ENCODE results near the gene DNER.

The DNER gene

DNA sequence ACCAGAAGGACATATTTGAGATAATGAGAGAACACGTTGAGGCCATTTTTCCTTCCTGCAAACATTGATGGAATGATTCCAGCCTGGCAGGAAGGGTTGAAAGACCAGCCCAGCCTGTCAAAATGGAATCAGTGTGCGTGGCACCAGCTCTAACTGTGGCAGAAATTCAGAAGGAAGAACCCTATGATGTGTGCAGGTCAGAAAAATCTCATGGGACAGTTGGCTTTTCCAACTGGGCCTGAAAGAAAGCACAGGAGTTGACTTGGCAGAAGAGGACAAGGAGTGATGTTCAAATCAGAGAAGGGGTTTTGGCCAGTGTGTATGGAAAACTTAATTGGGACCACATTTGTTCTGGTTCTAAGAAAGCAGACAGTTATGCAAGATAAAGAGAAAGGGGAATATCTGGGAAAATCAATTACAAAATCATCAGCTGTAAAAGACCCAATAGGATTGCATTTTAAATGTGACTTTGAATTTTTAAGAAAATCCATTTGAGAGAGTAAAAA is 250.5 kb downstream of the DNER start:
- H2AFZ ChIP-seq (ENCODE audit: low read depth) = no peak overlapping the region
- no peaks in the 10 kb centered on the region for H3K27me3 ChIP-seq (ENCODE audit: insufficient read depth, low read depth)
- H3K4me3 ChIP-seq (IDR thresholded peaks at IDR 0.05; ENCODE audit: insufficient read depth, low read depth, low read length) = no peak overlapping the region
- H3K4me1 ChIP-seq (ENCODE audit: low read depth, poor library complexity, severe bottlenecking) = no peaks in the 10 kb centered on the region
- H3K36me3 ChIP-seq (ENCODE audit: insufficient read depth) = no peaks in the 10 kb centered on the region
- no peak overlapping the region for H3K9ac ChIP-seq
- TF ChIP-seq, protein P1, sequence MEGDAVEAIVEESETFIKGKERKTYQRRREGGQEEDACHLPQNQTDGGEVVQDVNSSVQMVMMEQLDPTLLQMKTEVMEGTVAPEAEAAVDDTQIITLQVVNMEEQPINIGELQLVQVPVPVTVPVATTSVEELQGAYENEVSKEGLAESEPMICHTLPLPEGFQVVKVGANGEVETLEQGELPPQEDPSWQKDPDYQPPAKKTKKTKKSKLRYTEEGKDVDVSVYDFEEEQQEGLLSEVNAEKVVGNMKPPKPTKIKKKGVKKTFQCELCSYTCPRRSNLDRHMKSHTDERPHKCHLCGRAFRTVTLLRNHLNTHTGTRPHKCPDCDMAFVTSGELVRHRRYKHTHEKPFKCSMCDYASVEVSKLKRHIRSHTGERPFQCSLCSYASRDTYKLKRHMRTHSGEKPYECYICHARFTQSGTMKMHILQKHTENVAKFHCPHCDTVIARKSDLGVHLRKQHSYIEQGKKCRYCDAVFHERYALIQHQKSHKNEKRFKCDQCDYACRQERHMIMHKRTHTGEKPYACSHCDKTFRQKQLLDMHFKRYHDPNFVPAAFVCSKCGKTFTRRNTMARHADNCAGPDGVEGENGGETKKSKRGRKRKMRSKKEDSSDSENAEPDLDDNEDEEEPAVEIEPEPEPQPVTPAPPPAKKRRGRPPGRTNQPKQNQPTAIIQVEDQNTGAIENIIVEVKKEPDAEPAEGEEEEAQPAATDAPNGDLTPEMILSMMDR (conservative IDR thresholded peaks at IDR 0.05; ENCODE audit: low read depth, low read length) = no peak
- H3K79me2 ChIP-seq (ENCODE audit: insufficient read depth, low read depth) = no peaks in the 10 kb centered on the region
- H4K20me1 ChIP-seq (ENCODE audit: insufficient read depth) = no peaks in the 10 kb centered on the region
- H3K4me2 ChIP-seq = no peak overlapping the region
- H3K27ac ChIP-seq = no peak overlapping the region

DNA sequence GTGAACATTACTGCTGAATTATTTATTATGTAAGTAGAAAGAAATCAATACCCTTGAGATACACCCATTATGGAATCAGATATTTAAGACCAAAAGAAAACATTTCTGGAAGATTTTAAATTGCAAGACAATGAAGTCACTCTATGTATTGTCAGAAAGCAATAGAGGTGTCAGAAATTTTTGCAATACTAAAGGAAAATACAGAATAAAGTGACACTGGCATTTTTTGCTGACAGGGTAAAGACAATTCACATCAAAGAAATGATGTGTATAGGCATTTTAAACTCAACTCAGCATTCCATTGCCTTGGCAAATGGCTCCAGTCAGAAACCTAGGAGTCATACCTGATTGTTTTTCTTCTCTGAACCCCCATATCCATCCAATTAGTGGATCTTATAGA is 252.2 kb downstream of the DNER start:
- Histone ChIP-seq H3K79me2 (ENCODE audit: insufficient read depth, low read depth) (no peaks in the 10 kb centered on the region), H3K4me2 (no peak overlapping the region), H3K27ac (no peak overlapping the region), H3K9ac (no peak overlapping the region), H3K27me3 (ENCODE audit: insufficient read depth, low read depth) (no peaks in the 10 kb centered on the region), H3K4me3 (IDR thresholded peaks at IDR 0.05; ENCODE audit: insufficient read depth, low read depth, low read length) (no peak overlapping the region), H3K4me1 (ENCODE audit: low read depth, poor library complexity, severe bottlenecking) (no peaks in the 10 kb centered on the region), H3K36me3 (ENCODE audit: insufficient read depth) (no peaks in the 10 kb centered on the region), H4K20me1 (ENCODE audit: insufficient read depth) (no peaks in the 10 kb centered on the region), H2AFZ (ENCODE audit: low read depth) (no peak overlapping the region)
- TF ChIP-seq, protein P1 (conservative IDR thresholded peaks at IDR 0.05; ENCODE audit: low read depth, low read length) = no peak

DNA sequence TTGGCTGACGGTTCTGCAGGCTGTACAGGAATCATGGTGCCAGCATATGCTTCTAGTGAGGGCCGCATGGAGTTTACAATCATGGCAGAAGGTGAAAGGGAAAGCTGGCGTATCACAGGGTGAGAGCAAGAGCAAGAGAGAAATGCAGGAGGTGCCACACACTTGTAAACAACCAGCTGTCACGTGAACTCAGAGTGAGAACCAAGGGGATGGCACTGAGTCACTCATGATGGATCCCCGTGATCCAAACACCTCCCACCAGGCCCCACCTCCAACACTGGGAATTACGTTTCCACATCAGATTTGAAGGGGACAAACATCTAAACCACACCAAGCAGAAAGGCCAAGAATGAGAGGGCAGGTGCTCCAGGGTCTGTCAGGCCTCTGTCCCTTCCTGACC is 258.3 kb downstream of the DNER start:
- H3K4me2 ChIP-seq = no peak overlapping the region

DNA sequence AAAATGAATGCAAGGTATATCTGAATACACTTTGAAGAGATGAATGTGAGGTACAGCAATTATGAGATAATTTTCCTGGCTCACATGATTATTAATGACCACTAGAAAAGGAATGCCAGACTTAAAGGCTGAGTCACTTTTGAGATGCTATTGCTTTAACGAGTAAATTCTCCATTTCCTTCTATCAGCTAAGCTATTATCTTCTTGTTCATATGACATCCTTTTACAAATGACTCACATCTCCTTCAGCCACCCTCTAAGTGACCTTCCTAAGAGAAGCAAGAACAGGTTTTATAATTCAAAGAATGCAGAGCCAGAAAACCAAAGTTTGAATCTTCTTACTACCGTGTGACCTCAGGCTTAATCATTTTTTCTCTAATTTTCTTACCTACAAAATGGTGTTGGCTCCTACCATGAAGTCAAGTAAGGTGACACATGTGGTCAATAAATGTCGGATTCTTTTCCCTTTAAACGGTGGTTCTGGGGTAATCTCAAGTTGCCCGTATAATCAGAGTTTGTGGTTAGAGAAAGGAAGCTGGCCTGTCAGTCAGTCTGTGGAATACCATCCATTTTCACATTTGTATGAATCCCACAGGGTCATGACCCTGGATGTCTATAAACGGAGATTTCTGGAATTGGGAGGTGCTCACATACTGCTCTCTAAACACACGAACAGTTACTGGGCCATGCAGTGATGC is 259.3 kb downstream of the DNER start:
- no peak overlapping the region for H3K4me3 ChIP-seq (IDR thresholded peaks at IDR 0.05; ENCODE audit: insufficient read depth, low read depth, low read length)
- TF ChIP-seq, protein P1 (conservative IDR thresholded peaks at IDR 0.05; ENCODE audit: low read depth, low read length) = no peak
- H3K27ac ChIP-seq = no peak overlapping the region
- no peaks in the 10 kb centered on the region for H3K27me3 ChIP-seq (ENCODE audit: insufficient read depth, low read depth)
- H4K20me1 ChIP-seq (ENCODE audit: insufficient read depth) = no peaks in the 10 kb centered on the region
- H2AFZ ChIP-seq (ENCODE audit: low read depth) = no peak overlapping the region
- H3K79me2 ChIP-seq (ENCODE audit: insufficient read depth, low read depth) = no peaks in the 10 kb centered on the region
- no peaks in the 10 kb centered on the region for H3K4me1 ChIP-seq (ENCODE audit: low read depth, poor library complexity, severe bottlenecking)
- H3K9ac ChIP-seq = no peak overlapping the region
- no peak overlapping the region for H3K4me2 ChIP-seq
- H3K36me3 ChIP-seq (ENCODE audit: insufficient read depth) = no peaks in the 10 kb centered on the region

More for the DNA sequence above, 258.3 kb downstream of the DNER start:
- H3K27me3 ChIP-seq (ENCODE audit: insufficient read depth, low read depth) = no peaks in the 10 kb centered on the region
- H3K36me3 ChIP-seq (ENCODE audit: insufficient read depth) = no peaks in the 10 kb centered on the region
- TF ChIP-seq, protein P1 (conservative IDR thresholded peaks at IDR 0.05; ENCODE audit: low read depth, low read length) = no peak
- no peak overlapping the region for H3K9ac ChIP-seq
- H3K4me3 ChIP-seq (IDR thresholded peaks at IDR 0.05; ENCODE audit: insufficient read depth, low read depth, low read length) = no peak overlapping the region
- H3K79me2 ChIP-seq (ENCODE audit: insufficient read depth, low read depth) = no peaks in the 10 kb centered on the region
- no peaks in the 10 kb centered on the region for H3K4me1 ChIP-seq (ENCODE audit: low read depth, poor library complexity, severe bottlenecking)
- no peak overlapping the region for H3K27ac ChIP-seq
- no peak overlapping the region for H2AFZ ChIP-seq (ENCODE audit: low read depth)
- H4K20me1 ChIP-seq (ENCODE audit: insufficient read depth) = no peaks in the 10 kb centered on the region
